DOHH2 (cell line): Measurements from ENCODE around the gene SETSIP.

Source experiments
- H3F3A ChIP-seq: fragments of 200-600 bp; sonication (generic), shearing (Covaris generic); 2 replicates; pipeline ENCODE4 v1.6.0; 2016; ENCODE audit warnings: antibody characterized with exemption, mild to moderate bottlenecking; ENCODE audit not compliant: control insufficient read depth, insufficient read depth
- H3K27ac ChIP-seq: fragments of 200-600 bp; sonication (generic); 2 replicates; pipeline ENCODE4 v1.5.1; 2014; ENCODE audit warnings: low read depth, mild to moderate bottlenecking, low read length, moderate library complexity
- H3K27me3 ChIP-seq: fragments of 200-600 bp; sonication (generic); 2 replicates; pipeline ENCODE4 v1.6.1; 2014; ENCODE audit warnings: mild to moderate bottlenecking, low read length, mixed read lengths; ENCODE audit not compliant: control insufficient read depth
- H3K36me3 ChIP-seq: fragments of 200-600 bp; sonication (generic); 2 replicates; pipeline ENCODE4 v1.6.1; 2014; ENCODE audit warnings: mild to moderate bottlenecking, low read length, moderate library complexity, mixed read lengths; ENCODE audit not compliant: control insufficient read depth
- H3K4me1 ChIP-seq: fragments of 200-600 bp; sonication (generic); 2 replicates; pipeline ENCODE4 v1.6.1; 2014; ENCODE audit warnings: mild to moderate bottlenecking, low read length, mixed read lengths; ENCODE audit not compliant: control insufficient read depth
- H3K4me2 ChIP-seq: fragments of 200-600 bp; sonication (generic); 2 replicates; pipeline ENCODE4 v1.6.0; 2014; ENCODE audit warnings: mild to moderate bottlenecking, low read length, moderate library complexity
- H3K4me3 ChIP-seq: fragments of 200-600 bp; sonication (generic); 2 replicates; pipeline ENCODE4 v1.5.1; 2014; ENCODE audit warnings: mild to moderate bottlenecking, low read length, mixed read lengths
- H3K79me2 ChIP-seq: fragments of 200-600 bp; sonication (generic); 2 replicates; pipeline ENCODE4 v1.6.1; 2014; ENCODE audit warnings: mild to moderate bottlenecking, low read length, mixed read lengths; ENCODE audit not compliant: control insufficient read depth
- H3K9me2 ChIP-seq: fragments of 200-600 bp; sonication (generic); replicated peaks from 2 replicates; pipeline ENCODE4 v1.6.1; 2014; ENCODE audit warnings: mild to moderate bottlenecking, low read length, mixed read lengths; ENCODE audit not compliant: control insufficient read depth
- H3K9me3 ChIP-seq: fragments of 200-600 bp; sonication (generic); 2 replicates; pipeline ENCODE4 v1.6.1; 2014; ENCODE audit warnings: antibody characterized with exemption, low read length, mixed read lengths; ENCODE audit not compliant: control insufficient read depth, insufficient read depth
- H4K20me1 ChIP-seq: fragments of 200-600 bp; sonication (generic); 2 replicates; pipeline ENCODE4 v1.6.0; 2014; ENCODE audit warnings: low read depth, mild to moderate bottlenecking, antibody characterized with exemption, low read length, moderate library complexity; ENCODE audit not compliant: control insufficient read depth, insufficient read depth
- CTCF ChIP-seq: fragments of 200-600 bp; sonication (generic); IDR thresholded peaks from one replicate; pipeline ENCODE4 v1.5.1; 2014; ENCODE audit warnings: antibody characterized with exemption, mild to moderate bottlenecking, low read depth, low read length; ENCODE audit not compliant: poor library complexity, severe bottlenecking
- EZH2phosphoT487 ChIP-seq: fragments of 200-600 bp; sonication (generic); IDR thresholded peaks from 2 replicates; pipeline ENCODE4 v1.6.1; 2017; ENCODE audit warnings: borderline replicate concordance, mild to moderate bottlenecking, antibody characterized with exemption, low read length, moderate library complexity, mixed read lengths

Gene SETSIP

GRCh38 chr1:92065042-92065441 is 10.2 kb downstream of the SETSIP start:
- no peaks in the 10 kb centered on the region for H3K36me3 ChIP-seq
- H3K9me3 ChIP-seq = no peaks in the 10 kb centered on the region
- no peak for TF ChIP-seq CTCF
- TF ChIP-seq EZH2phosphoT487 = no peak
- H4K20me1 ChIP-seq = no peaks in the 10 kb centered on the region
- H3F3A ChIP-seq = no peaks in the 10 kb centered on the region
- no peaks in the 10 kb centered on the region for H3K4me1 ChIP-seq
- no peaks in the 10 kb centered on the region for H3K9me2 ChIP-seq
- H3K4me3 ChIP-seq = no peak overlapping the region
- no peak overlapping the region for H3K27ac ChIP-seq
- H3K4me2 ChIP-seq = no peak overlapping the region
- H3K79me2 ChIP-seq = no peaks in the 10 kb centered on the region
- no peaks in the 10 kb centered on the region for H3K27me3 ChIP-seq

GRCh38 chr1:92051948-92052347 is 23.3 kb downstream of the SETSIP start:
- Histone ChIP-seq H3K4me2 (no peak overlapping the region), H3K9me2 (no peaks in the 10 kb centered on the region), H3K4me1 (no peaks in the 10 kb centered on the region), H3K79me2 (no peaks in the 10 kb centered on the region), H3K36me3 (no peaks in the 10 kb centered on the region), H3K27me3 (no peaks in the 10 kb centered on the region), H3K9me3 (no peaks in the 10 kb centered on the region), H3F3A (no peaks in the 10 kb centered on the region), H3K4me3 (no peak overlapping the region), H3K27ac (no peak overlapping the region), H4K20me1 (no peaks in the 10 kb centered on the region)
- no peak for TF ChIP-seq CTCF

GRCh38 chr1:92045766-92046495 is 29.3 kb downstream of the SETSIP start:
- no peak overlapping the region for H3K4me3 ChIP-seq
- no peak for TF ChIP-seq CTCF
- TF ChIP-seq EZH2phosphoT487 = no peak
- no peaks in the 10 kb centered on the region for H3K9me2 ChIP-seq
- H3K4me2 ChIP-seq = no peak overlapping the region
- no peaks in the 10 kb centered on the region for H3K36me3 ChIP-seq
- H3K4me1 ChIP-seq = no peaks in the 10 kb centered on the region
- peaks cover 3% of the 10 kb centered on the region; the same call in 1 of the 2 replicates for H3K27me3 ChIP-seq
- no peaks in the 10 kb centered on the region for H3K79me2 ChIP-seq
- no peak overlapping the region for H3K27ac ChIP-seq
- no peaks in the 10 kb centered on the region for H4K20me1 ChIP-seq
- H3F3A ChIP-seq = no peaks in the 10 kb centered on the region
- H3K9me3 ChIP-seq = no peaks in the 10 kb centered on the region
